HL-60 (cell line): ENCODE results near the gene UBAC2.
A peak's percentile ranks its signal among the peaks of the same experiment; 100 is the strongest.

Experiments
- POLR2AphosphoS5 ChIP-seq: IDR thresholded peaks from 2 replicates; pipeline ENCODE4 v1.6.1; 2012; ENCODE audit warnings: low read depth
- TF ChIP-seq, protein P1 (sequence below): IDR thresholded peaks from one replicate; pipeline ENCODE4 v1.5.1; 2011; ENCODE audit warnings: low read length, control low read depth, inconsistent platforms; ENCODE audit not compliant: insufficient read depth
- TF ChIP-seq, protein P2 (sequence below): IDR thresholded peaks from 2 replicates; pipeline ENCODE4 v1.6.1; 2012; ENCODE audit warnings: low read depth; ENCODE audit not compliant: insufficient replicate concordance

DNA sequence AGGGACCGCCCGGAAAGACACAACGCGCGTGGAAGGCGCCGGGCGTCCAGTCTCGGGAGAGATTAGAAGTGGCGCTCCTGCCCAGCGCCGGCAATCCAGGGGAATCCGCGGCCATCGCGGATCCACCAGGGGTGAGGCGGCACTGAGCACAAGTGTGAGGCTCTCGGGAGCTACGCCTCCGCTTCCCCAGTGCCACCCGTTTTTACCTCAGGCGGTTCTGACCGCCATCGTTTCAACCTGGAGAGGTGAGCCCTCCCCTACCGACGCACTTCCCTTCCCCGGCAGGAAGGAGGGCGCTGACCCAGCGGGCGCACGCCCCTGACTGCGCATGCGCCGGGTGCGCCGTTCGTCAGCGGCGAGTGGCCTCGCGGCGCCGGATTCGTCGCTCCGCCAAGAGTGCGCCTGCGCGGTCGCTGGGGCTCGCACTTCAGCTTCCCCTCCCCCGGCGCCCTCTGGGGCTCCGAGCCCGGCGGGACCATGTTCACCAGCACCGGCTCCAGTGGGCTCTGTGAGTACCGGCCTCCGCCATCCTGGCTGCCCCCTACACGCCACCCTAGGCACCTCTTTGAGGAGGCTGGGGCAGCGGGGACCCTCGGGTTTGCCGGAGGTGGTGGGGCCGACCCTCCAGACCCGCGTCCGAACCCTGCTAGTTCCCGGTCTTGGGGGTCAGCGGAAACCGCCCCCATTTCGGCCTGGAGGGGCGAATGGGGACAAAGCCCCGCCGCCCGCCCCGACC lies at the start of gene UBAC2:
- TF ChIP-seq, protein P1, sequence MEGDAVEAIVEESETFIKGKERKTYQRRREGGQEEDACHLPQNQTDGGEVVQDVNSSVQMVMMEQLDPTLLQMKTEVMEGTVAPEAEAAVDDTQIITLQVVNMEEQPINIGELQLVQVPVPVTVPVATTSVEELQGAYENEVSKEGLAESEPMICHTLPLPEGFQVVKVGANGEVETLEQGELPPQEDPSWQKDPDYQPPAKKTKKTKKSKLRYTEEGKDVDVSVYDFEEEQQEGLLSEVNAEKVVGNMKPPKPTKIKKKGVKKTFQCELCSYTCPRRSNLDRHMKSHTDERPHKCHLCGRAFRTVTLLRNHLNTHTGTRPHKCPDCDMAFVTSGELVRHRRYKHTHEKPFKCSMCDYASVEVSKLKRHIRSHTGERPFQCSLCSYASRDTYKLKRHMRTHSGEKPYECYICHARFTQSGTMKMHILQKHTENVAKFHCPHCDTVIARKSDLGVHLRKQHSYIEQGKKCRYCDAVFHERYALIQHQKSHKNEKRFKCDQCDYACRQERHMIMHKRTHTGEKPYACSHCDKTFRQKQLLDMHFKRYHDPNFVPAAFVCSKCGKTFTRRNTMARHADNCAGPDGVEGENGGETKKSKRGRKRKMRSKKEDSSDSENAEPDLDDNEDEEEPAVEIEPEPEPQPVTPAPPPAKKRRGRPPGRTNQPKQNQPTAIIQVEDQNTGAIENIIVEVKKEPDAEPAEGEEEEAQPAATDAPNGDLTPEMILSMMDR, result no peak
- TF ChIP-seq, protein P2, sequence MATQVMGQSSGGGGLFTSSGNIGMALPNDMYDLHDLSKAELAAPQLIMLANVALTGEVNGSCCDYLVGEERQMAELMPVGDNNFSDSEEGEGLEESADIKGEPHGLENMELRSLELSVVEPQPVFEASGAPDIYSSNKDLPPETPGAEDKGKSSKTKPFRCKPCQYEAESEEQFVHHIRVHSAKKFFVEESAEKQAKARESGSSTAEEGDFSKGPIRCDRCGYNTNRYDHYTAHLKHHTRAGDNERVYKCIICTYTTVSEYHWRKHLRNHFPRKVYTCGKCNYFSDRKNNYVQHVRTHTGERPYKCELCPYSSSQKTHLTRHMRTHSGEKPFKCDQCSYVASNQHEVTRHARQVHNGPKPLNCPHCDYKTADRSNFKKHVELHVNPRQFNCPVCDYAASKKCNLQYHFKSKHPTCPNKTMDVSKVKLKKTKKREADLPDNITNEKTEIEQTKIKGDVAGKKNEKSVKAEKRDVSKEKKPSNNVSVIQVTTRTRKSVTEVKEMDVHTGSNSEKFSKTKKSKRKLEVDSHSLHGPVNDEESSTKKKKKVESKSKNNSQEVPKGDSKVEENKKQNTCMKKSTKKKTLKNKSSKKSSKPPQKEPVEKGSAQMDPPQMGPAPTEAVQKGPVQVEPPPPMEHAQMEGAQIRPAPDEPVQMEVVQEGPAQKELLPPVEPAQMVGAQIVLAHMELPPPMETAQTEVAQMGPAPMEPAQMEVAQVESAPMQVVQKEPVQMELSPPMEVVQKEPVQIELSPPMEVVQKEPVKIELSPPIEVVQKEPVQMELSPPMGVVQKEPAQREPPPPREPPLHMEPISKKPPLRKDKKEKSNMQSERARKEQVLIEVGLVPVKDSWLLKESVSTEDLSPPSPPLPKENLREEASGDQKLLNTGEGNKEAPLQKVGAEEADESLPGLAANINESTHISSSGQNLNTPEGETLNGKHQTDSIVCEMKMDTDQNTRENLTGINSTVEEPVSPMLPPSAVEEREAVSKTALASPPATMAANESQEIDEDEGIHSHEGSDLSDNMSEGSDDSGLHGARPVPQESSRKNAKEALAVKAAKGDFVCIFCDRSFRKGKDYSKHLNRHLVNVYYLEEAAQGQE, result peak; percentile 80
- peak; percentile 99 for TF ChIP-seq POLR2AphosphoS5
